ENCODE measurements around the gene PCDHGA7. TPM values are rescaled to one million over a fixed set of nuclear protein-coding genes. Genes with fewer than 3 reads are reported as not detected.
"Not testable (repeated sequence)": the region's sequence is repeated elsewhere in the genome, so short reads cannot be mapped to it uniquely, and the experiment has no call there.

The PCDHGA7 gene
- total RNA-seq, 1 donor from 2014 or later: 0.23 TPM

DNA sequence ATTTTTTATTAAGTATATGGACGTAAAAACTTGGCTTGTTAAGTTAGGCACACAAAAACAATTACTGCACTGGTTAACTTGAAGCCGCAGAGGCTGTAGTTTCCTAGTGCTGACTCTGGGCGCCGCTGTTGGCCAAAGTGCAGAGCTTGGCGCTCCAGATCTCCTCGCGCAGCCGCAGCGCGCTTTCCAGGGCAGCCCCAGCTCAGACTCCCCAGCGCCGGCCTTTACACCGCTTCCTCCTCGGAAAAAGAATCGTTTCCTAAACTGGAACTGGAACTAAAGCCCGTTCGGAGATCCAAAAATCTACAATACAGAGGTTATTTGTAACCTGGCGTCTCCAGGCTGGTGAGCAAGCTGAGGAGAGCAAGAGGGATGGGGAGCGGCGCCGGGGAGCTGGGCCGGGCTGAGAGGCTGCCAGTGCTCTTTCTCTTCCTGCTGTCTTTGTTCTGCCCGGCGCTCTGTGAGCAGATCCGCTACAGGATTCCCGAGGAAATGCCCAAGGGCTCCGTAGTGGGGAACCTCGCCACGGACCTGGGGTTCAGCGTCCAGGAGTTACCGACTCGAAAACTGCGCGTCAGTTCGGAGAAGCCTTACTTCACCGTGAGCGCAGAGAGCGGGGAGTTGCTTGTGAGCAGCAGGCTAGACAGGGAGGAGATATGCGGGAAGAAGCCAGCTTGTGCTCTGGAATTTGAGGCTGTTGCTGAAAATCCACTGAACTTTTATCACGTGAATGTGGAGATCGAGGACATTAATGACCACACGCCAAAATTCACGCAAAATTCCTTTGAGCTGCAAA, 15.4 kb downstream of the PCDHGA7 start, which contains the start of gene PCDHGB5:
PCDHGB5 (plus strand) TSS at position 192 of the 796 bp plus-strand sequence; CDS start at position 373, 181 bp downstream.
- TF ChIP-seq CTCF (conservative IDR thresholded peaks at IDR 0.05; ENCODE audit: low read depth, low read length): peak; percentile 65
- not testable (repeated sequence) for DNase-seq (ENCODE audit: low read depth)
- peak within 1 kb of the TSS; percentile 52 for H3K4me3 ChIP-seq (ENCODE audit: low read depth, low read length)

DNA sequence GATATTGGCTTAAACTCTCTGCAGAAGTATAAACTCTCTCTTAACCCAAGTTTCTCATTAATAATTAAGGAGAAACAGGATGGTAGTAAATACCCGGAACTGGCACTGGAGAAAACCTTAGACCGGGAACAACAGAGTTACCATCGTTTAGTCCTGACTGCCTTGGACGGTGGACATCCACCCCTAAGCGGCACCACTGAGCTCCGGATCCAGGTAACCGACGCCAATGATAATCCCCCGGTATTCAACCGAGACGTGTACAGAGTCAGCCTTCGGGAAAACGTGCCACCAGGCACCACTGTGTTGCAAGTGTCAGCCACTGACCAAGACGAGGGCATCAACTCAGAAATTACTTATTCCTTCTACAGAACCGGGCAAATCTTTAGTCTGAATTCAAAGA, 16.1 kb downstream of the PCDHGA7 start:
- TF ChIP-seq CTCF (conservative IDR thresholded peaks at IDR 0.05; ENCODE audit: low read depth, low read length): no peak
- DNase-seq (ENCODE audit: low read depth): no peak
- no peak overlapping the region for H3K4me3 ChIP-seq (ENCODE audit: low read depth, low read length)

- H3K4me3 ChIP-seq (ENCODE audit: low read depth, low read length): no peak overlapping the region
- no peak for DNase-seq (ENCODE audit: low read depth)
- no peak for TF ChIP-seq CTCF (conservative IDR thresholded peaks at IDR 0.05; ENCODE audit: low read depth, low read length)
These were observed 17.2 kb downstream of the PCDHGA7 start for GRCh38 chr5:141399555-141400258.

GRCh38 chr5:141402553-141403243, 20.2 kb downstream of the PCDHGA7 start, which contains the start of gene PCDHGA9:
Gene PCDHGA9, plus strand, starts transcription at chr5:141402778. Its CDS starts 175 bp downstream, at chr5:141402953.
- DNase-seq (ENCODE audit: low read depth): no peak
- peak; percentile 45 for TF ChIP-seq CTCF (conservative IDR thresholded peaks at IDR 0.05; ENCODE audit: low read depth, low read length)
- peak within 1 kb of the TSS; percentile 32 for H3K4me3 ChIP-seq (ENCODE audit: low read depth, low read length)

- no peak for TF ChIP-seq CTCF (conservative IDR thresholded peaks at IDR 0.05; ENCODE audit: low read depth, low read length)
- H3K4me3 ChIP-seq (ENCODE audit: low read depth, low read length): no peak overlapping the region
- DNase-seq (ENCODE audit: low read depth): no peak
These were observed 20.8 kb downstream of the PCDHGA7 start for GRCh38 chr5:141403387-141403786.

GRCh38 chr5:141407790-141408505, 25.4 kb downstream of the PCDHGA7 start, which contains the start of gene PCDHGB6:
Gene PCDHGB6, plus strand, starts transcription at chr5:141408021. Its CDS starts 182 bp downstream, at chr5:141408203.
- peak; percentile 56 for TF ChIP-seq CTCF (conservative IDR thresholded peaks at IDR 0.05; ENCODE audit: low read depth, low read length)
- H3K4me3 ChIP-seq (ENCODE audit: low read depth, low read length): peak within 1 kb of the TSS; percentile 30
- not testable (repeated sequence) for DNase-seq (ENCODE audit: low read depth)
